Lung microvascular endothelial cell (primary cell): ENCODE measurements around the gene NUB1. TPM values are rescaled to one million over a fixed set of nuclear protein-coding genes. Genes with fewer than 3 reads are reported as not detected.
A peak's percentile ranks its signal among the peaks of the same experiment; 100 is the strongest.

Source experiments
- DNase-seq, 2 donors: peaks; one replicate each; pipeline versions ENCODE4 v3.0.0 to v3.0.0-alpha.2; 2010; ENCODE audit warnings: low read depth in 2 of 2
- total RNA-seq: library from RNA; depleted of rRNA; stranded (reverse); fragments of >200 nt; gene quantifications from 2 replicates; pipeline ENCODE4 v1.2.1, GENCODE V29; 2014

Gene NUB1
- total RNA-seq, 1 donor from 2014 or later = 31.2 TPM

- DNase-seq = no peak
Measured at GRCh38 chr7:151420144-151420543, 78.5 kb downstream of the NUB1 start.

DNA sequence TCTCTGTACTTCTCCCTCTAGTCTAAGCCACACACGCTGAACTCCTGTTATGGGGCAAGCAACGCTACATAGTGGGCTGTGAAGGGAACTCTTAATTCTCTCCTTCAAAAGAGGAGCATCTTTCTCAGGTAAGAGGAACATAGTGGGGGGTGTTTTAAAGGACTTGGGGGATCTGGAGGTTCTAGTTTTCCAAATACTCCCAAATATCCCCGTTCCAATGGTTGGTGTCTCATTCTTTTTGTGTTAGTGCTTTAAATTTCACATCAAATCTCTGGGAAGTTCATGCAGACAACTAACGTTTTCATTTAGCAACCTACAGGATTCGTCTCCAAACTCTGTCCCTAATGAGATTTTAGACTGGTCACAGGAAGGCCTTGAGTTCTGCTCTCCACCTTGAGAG is 80.6 kb downstream of the NUB1 start:
- DNase-seq = no peak

DNA sequence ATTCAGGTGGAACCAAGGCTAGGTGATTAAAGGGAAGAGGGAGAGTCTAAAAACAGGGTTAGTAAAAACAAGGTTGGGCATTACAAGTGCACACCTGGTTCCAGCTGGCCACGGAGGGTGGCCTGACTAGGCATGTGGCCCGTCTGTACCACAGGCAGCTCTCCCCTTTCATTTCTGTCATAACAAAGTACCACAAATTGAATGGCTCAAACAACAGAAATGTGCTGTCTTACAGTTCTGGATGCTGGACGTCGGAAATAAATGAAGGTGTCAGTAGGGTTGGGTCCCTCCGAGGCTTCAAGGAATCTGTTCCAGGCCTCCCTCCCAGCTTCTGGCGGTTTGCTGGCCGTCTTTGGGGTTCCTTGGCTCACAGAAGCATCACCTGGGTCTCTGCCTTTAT is 81.6 kb downstream of the NUB1 start:
- DNase-seq = no peak

DNA sequence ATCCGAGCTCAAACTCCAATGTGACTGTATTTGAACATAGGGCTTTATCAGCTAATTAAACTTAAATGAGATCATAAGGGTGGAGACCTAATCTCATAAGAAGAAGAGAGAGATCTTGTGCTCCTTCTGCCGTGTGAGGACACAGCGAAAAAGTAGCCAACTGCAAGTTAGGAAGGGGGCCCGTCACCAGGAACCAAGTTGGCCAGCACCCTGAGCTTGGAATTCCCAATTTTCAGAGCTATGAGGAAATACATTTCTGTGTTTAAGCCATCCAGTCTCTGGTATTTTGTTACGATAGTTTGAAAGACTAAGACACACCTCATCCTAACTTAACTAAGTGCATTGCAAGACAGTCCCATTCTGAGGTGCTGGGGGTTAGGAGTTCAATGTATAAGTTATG is 82.3 kb downstream of the NUB1 start:
- DNase-seq = no peak

- DNase-seq = no peak
Measured at GRCh38 chr7:151424799-151425198, 83.2 kb downstream of the NUB1 start.

DNA sequence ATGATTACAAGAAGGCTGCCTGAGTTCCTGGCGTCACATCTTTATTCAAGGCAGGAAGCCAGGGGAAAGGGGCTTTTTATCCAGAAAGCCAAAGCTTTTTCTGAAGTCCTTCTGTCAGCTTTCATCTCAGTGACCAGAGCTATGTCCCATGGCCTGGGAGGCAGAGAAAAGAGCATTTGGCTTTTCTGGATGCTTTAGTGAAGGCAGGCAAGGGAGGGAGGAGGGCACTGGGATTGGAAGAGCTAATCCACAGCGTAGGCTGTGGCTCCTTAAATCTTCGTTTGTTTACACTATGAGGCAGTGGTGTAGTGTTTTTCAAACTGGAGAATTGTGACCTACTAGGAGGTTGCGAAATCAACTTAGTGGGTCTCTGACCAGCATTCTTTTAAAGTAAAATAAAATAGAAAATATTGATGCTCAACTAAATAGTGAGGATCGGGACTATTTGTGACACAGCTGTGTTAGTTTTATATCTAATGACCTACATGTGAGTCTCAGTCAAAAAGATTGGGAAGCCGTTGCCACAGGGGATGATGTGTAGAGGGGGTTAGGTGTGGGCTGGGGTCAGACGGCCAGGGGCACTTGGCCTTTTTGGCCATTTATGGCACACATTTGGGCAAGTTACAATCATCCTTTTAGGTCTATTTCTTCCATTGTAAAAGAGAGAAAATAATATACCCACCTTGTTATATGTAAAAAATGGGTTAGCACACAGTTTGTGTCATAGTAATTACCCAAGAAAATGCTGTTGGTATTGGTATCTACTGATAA is 84.2 kb downstream of the NUB1 start:
- no peak for DNase-seq

GRCh38 chr7:151426441-151426903 is 84.9 kb downstream of the NUB1 start:
- peak; percentile 46 to 63 for DNase-seq

DNA sequence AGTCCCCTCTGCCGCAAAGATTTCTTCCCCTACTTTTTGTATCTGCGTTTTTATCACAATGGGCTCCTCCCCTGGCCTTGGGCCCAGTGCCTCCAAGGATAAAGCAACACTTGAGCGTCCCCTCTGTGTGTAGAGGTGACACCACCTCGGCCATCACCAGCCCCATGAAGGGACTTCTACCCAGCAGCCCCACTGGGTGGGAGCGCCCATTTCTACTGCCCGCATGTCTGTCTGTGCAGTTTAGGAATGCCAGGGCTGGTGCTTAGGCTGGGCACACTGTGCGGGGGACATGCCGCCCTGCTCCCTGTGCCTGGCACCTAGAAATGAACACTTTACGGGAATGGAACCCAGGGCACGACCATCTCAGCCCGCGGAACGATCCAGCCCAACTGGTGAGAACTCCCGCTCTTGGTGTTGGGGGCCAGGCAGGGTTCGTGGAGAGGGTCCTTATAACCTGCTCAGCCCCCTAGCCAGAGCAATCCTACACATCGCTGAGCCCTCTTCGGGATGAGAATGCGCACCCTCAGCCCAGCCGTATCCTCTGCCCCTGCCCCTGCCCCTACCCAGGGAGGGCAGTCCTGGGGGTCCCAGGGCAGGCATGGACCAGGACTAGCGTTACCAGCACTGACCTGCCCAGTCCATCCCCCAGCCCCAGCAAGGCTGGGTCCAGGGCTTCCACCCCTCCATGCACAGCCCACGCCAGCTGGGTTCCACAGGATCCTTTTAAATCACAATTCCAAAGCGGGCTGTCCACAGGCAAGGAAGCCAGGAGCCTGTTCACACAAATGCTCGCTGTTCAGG is 85.5 kb downstream of the NUB1 start:
- DNase-seq = no peak

- DNase-seq = no peak
Measured at GRCh38 chr7:151427705-151428377, 86.2 kb downstream of the NUB1 start.

Other genes starting within 250 kb of the NUB1 start
- gene GBX1, start 174.1 kb upstream of the NUB1 start, total RNA-seq = not detected in 2 replicates
- gene ASB10, start 154.6 kb upstream of the NUB1 start, total RNA-seq = not detected in 2 replicates
- not detected in 2 replicates for gene H2BK1, start 131.3 kb upstream of the NUB1 start, total RNA-seq
- 37.0 and 39.5 TPM in 2 replicates for gene ABCF2, start 114.6 kb upstream of the NUB1 start, total RNA-seq
- gene CHPF2, start 109.3 kb upstream of the NUB1 start, total RNA-seq = 31.2 and 31.7 TPM in 2 replicates
- 0.79 and 2.0 TPM in 2 replicates for gene SMARCD3, start 93.1 kb upstream of the NUB1 start, total RNA-seq
- not detected in 2 replicates for gene WDR86, start 68.2 kb downstream of the NUB1 start, total RNA-seq
- not detected in 2 replicates for gene CRYGN, start 98.3 kb downstream of the NUB1 start, total RNA-seq
- gene RHEB, start 178.1 kb downstream of the NUB1 start, total RNA-seq = 42.1 and 50.0 TPM in 2 replicates